Measurements from ENCODE around the gene GLIPR2.

The GLIPR2 gene

GRCh38 chr9:36191290-36191645 is 54.7 kb downstream of the GLIPR2 start:
- FAIRE-seq (no peak), DNase-seq (ENCODE audit: low spot score) (no peak)

- no peak for DNase-seq (ENCODE audit: low spot score)
- FAIRE-seq = no peak
Measured at GRCh38 chr9:36191686-36192085, 55.2 kb downstream of the GLIPR2 start.

- FAIRE-seq = no peak
- DNase-seq (ENCODE audit: low spot score) = peak; percentile 13
Measured at GRCh38 chr9:36192196-36192595, 55.7 kb downstream of the GLIPR2 start.

GRCh38 chr9:36193023-36193422 is 56.5 kb downstream of the GLIPR2 start:
- FAIRE-seq (no peak), DNase-seq (ENCODE audit: low spot score) (no peak)

GRCh38 chr9:36194326-36195000 is 57.9 kb downstream of the GLIPR2 start:
- DNase-seq (ENCODE audit: low spot score) (no peak), FAIRE-seq (no peak)

GRCh38 chr9:36204906-36205547 is 68.5 kb downstream of the GLIPR2 start:
- no peak for DNase-seq (ENCODE audit: low spot score)
- FAIRE-seq = no peak

- peak; percentile 75 for FAIRE-seq
- peak; percentile 82 for DNase-seq (ENCODE audit: low spot score)
Measured at GRCh38 chr9:36207016-36207415, 70.5 kb downstream of the GLIPR2 start.

GRCh38 chr9:36207546-36208012 is 71.0 kb downstream of the GLIPR2 start:
- DNase-seq (ENCODE audit: low spot score) (peak; percentile 6), FAIRE-seq (no peak)

GRCh38 chr9:36208521-36209253 is 72.2 kb downstream of the GLIPR2 start:
- DNase-seq (ENCODE audit: low spot score) (no peak), FAIRE-seq (no peak)

- DNase-seq (ENCODE audit: low spot score) (no peak), FAIRE-seq (no peak)
Measured at GRCh38 chr9:36210722-36211121, 74.2 kb downstream of the GLIPR2 start.

GRCh38 chr9:36211510-36211909 is 75.0 kb downstream of the GLIPR2 start:
- DNase-seq (ENCODE audit: low spot score) = no peak

GRCh38 chr9:36213387-36213786 is 76.9 kb downstream of the GLIPR2 start:
- no peak for FAIRE-seq
- DNase-seq (ENCODE audit: low spot score) = no peak

More at GRCh38 chr9:36211510-36211909, 75.0 kb downstream of the GLIPR2 start:
- FAIRE-seq = no peak
